HCEC 1CT (cell line): ENCODE data around the gene DDIT4L.
"Not testable (repeated sequence)": the region's sequence is repeated elsewhere in the genome, so short reads cannot be mapped to it uniquely, and the experiment has no call there.

Experiments
- DNase-seq: peaks from one replicate; pipeline ENCODE4 v3.0.0-alpha.2; 2017

The DDIT4L gene

DNA sequence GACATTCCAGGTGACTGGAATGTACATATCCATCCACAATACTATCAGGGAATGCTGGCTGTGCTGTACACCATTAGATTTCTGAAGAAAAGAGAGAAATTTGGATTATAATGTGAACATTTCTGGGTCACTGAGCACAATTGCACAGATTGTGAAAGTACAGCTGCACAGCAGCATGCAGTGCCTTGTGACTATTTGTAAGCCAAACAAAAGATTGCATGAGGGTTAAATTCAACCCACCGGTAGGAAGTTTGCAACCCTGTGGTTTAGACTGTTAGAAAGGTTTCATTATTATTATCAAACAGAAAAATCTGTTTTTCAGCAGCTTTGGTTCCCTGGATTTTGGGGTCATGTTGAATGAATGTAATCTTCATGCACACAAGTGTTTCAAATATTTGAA, 24.5 kb downstream of the DDIT4L start:
- no peak for DNase-seq

DNA sequence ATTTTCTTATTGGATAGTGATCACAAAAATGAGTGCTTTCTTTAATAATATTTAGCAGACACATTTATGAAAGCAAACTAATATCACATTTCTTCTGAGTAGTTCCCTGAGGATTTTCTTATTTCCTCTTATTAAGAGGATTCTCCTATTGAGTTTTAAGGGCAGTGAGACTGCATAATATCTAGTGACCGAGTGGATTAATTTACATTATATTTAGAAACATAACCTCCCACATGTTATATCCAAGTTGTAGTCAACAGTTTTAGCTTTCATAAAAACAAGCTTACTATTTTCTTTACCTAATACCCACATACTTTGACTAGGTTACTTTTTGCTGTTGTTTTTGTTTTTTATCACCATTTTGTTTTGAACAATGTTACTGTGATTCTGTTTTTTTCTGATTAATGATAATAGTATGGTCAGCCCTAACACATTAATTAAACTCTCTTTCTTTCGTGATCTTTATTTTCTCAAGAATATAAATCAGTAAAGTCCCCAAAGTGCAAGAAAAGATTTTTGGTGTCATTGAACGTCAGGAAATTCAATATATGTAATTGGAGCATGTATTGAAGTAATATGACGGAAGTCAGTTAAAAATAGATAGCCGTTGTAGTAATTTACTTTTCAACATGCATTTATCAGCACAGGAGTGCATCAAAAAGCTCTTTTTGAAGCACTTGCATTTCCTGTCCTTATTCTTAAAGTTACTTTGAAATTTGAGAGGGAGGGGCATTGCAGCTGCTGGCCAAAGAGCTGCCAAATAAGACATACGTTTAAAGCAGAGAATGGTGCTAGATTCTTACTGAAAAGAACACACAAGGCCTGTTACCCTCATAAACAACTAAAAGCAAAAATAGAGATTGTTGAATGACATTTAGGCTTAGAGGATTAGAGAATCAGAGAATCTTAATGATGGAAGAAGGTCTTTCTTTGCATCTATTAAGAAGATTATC, 25.2 kb downstream of the DDIT4L start:
- DNase-seq: no peak

DNA sequence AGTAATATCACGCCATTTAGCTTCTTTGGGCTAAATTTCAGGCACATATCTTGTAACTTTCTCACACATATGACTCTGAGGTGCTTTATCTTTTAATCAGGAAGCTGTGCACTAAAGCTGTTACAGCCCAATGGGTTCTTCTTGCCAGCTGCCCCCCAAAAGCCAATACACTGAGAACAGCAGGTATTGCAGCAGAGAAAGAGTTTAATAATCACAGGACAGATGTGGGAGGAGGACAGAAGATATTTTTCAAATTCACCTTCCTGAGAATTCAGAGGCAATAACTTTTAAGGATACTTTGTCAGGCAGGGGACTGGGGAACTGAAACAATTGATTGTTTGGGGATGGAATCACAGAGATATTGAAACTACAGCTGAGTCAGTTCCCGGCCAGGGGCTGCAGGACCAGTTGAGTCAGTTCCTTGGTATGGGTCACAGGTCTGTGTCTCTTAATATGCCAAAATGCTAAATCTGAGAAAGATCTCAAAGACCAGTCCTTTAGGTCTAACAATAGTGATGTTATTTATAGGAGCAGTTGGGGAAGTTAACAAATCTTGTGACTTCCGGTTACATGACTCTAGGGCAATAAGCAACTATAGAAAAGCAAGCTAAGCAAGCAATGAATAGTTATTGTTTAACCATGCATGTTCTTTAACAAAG, 28.1 kb downstream of the DDIT4L start:
- no peak for DNase-seq

DNA sequence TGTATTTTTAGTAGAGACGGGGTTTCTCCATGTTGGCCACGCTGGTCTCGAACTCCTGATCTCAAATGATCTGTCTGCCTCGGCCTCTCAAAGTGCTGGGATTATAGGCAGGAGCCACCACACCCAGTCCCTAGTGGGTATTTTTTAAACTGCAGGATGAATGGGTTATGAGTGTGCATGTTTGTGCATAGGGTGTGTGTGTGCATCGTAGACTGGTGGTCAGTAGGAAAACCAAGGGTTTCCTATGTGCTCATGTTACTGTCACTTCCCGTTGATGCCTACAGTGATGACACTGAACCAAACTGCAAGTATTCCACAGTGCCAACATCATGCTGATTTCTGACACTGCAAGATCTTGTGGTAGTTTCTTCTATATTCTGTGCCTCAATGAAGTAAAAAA, 41.1 kb downstream of the DDIT4L start:
- no peak for DNase-seq

DNA sequence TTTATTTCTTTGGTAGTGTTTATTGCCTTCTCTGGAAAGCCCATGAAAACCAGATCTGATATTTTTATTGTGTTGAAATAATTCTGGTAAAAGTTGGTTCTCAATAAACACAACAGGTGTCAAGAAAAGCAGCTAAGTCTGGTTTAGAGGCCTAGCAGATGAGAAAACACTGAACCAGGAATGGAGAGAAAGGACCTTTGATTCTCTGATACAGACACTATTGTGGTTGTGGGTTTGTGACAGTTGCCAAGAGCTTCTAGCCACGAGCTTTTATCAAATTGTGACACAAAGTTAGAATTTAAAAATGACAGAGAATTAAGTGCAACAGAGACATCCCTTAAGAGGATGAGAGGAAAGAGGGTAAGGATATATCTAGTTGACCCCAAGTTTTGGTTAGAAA, 42.6 kb downstream of the DDIT4L start:
- no peak for DNase-seq

DNA sequence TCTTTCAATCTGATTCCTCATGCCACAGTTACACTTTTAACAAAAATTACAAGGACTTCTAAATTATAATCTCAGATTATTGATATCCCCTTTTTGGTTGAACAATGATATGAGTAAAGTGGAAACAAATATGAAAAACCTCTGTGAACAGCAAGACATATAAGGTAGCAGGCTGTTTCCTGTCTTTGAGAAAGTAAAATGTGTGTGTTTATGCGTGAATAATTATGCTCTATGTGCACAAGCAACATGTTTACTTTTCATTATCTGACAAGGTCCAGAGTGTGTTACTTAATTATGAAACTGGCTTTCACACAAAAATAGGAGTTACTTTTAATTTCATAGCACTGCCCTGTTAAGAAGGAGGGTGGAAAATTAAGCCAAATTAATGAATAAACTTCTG, 43.1 kb downstream of the DDIT4L start:
- DNase-seq: no peak

DNA sequence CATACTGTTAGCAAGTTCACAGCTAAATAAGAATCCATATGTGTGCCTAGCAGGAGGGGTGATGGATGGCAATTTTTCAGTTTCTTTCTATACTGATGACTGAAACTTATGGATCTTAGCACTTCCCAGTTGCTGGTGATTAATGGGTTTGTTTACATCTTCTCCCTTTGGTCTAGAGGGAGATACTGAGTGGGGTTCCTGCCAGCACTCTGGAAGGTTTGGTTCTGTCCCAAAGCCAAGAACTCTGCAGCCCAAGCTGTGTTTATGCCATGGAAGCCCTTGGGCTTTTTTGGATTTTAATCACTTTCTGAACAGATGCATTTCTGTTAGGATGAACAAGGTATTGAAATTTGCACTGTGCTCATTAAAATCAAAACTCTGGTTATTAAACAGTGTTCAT, 43.5 kb downstream of the DDIT4L start:
- DNase-seq: no peak

DNA sequence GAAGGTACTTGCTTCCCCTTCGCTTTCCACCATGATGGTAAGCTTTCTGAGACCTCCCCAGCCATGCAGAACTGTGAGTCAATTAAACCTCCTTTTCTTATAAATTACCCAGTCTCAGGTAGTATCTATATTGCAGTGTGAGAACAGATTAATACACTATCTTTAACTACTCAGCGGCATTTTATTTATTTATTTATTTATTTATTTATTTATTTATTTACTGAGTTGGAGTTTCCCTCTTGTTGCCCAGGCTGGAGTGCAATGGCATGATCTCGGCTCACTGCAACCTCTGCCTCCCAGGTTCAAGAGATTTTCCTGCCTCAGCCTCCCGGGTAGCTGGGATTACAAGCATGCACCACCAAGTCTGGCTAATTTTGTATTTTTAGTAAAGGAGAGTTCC, 52.9 kb downstream of the DDIT4L start:
- not testable (repeated sequence) for DNase-seq
